Left ventricle myocardium inferior (tissue), 1 donor: Measurements from ENCODE around the gene C1orf226. TPM values are rescaled to one million over a fixed set of nuclear protein-coding genes. Genes with fewer than 3 reads are reported as not detected.
A peak's percentile ranks its signal among the peaks of the same experiment; 100 is the strongest.

ENCODE experiments used
- DNase-seq: peaks from one replicate; pipeline ENCODE4 v3.0.0-alpha.2; 2020
- H3K27ac ChIP-seq: fragments of 200-600 bp; replicated peaks from 2 replicates; pipeline ENCODE4 v1.8.0; 2021
- H3K27me3 ChIP-seq: fragments of 200-600 bp; 2 replicates; pipeline ENCODE4 v1.8.0; 2021; ENCODE audit warnings: low read depth
- H3K36me3 ChIP-seq: fragments of 200-600 bp; 2 replicates; pipeline ENCODE4 v1.8.0; 2021
- H3K4me1 ChIP-seq: fragments of 200-600 bp; 2 replicates; pipeline ENCODE4 v1.8.0; 2021
- H3K4me3 ChIP-seq: fragments of 200-600 bp; 2 replicates; pipeline ENCODE4 v1.8.0; 2021; ENCODE audit warnings: mild to moderate bottlenecking, moderate library complexity
- H3K9me3 ChIP-seq: fragments of 200-600 bp; replicated peaks from 2 replicates; pipeline ENCODE4 v1.8.0; 2021
- CTCF ChIP-seq: fragments of 200-600 bp; IDR thresholded peaks from 2 replicates; pipeline ENCODE4 v1.8.0; 2021; ENCODE audit warnings: antibody characterized with exemption, mild to moderate bottlenecking, borderline replicate concordance
- intact Hi-C: fragments of 100-400 bp; cut with micrococcal nuclease; formaldehyde crosslinking; loops from one replicate; pipeline ENCODE4 v1.11.0; 2022
- total RNA-seq: library from RNA; stranded (reverse); fragmentation: NEBNext Ultra II Directional; extraction: Animal tissue kit (Norgen Biotek cat#: 25700); gene quantifications from one replicate; pipeline ENCODE4 v1.2.1, GENCODE V29; 2021
- donor health status: DM: no; HTN: yes; CAD: no; lungs with severe emphysema.

Gene C1orf226
- total RNA-seq, 1 donor from 2014 or later = 8.7 TPM

- H3K36me3 ChIP-seq = no peaks in the 10 kb centered on the region
- H3K27me3 ChIP-seq = no peaks in the 10 kb centered on the region
- H3K27ac ChIP-seq = no peak overlapping the region
- TF ChIP-seq CTCF = no peak
- intact Hi-C loops = no loop called here
- H3K4me1 ChIP-seq = peaks cover 6% of the 10 kb centered on the region
- H3K4me3 ChIP-seq = no peak overlapping the region
- no peaks in the 10 kb centered on the region for H3K9me3 ChIP-seq
- no peak for DNase-seq
These were observed 27.8 kb upstream of the C1orf226 start for GRCh38 chr1:162353702-162354101.

GRCh38 chr1:162357681-162358266 lies 23.8 kb upstream of the C1orf226 start:
- intact Hi-C loops = no loop called here
- Histone ChIP-seq H3K9me3 (no peaks in the 10 kb centered on the region), H3K27me3 (no peaks in the 10 kb centered on the region), H3K36me3 (no peaks in the 10 kb centered on the region), H3K27ac (no peak overlapping the region), H3K4me3 (no peak overlapping the region), H3K4me1 (no peaks in the 10 kb centered on the region)
- peak; percentile 45 for TF ChIP-seq CTCF
- DNase-seq = no peak

GRCh38 chr1:162358928-162359327 lies 22.6 kb upstream of the C1orf226 start:
- H3K27me3 ChIP-seq = no peaks in the 10 kb centered on the region
- H3K4me3 ChIP-seq = no peak overlapping the region
- no peaks in the 10 kb centered on the region for H3K9me3 ChIP-seq
- no peaks in the 10 kb centered on the region for H3K36me3 ChIP-seq
- no peak for TF ChIP-seq CTCF
- intact Hi-C loops = no loop called here
- no peak overlapping the region for H3K27ac ChIP-seq
- DNase-seq = no peak
- no peaks in the 10 kb centered on the region for H3K4me1 ChIP-seq

GRCh38 chr1:162359523-162360236 lies 21.8 kb upstream of the C1orf226 start:
- DNase-seq = no peak
- Histone ChIP-seq H3K4me3 (no peak overlapping the region), H3K27ac (no peak overlapping the region), H3K9me3 (no peaks in the 10 kb centered on the region), H3K27me3 (no peaks in the 10 kb centered on the region), H3K36me3 (no peaks in the 10 kb centered on the region), H3K4me1 (no peaks in the 10 kb centered on the region)
- intact Hi-C loops = no loop called here
- no peak for TF ChIP-seq CTCF

- no peak overlapping the region for H3K4me3 ChIP-seq
- no peaks in the 10 kb centered on the region for H3K4me1 ChIP-seq
- H3K9me3 ChIP-seq = no peaks in the 10 kb centered on the region
- H3K36me3 ChIP-seq = no peaks in the 10 kb centered on the region
- H3K27ac ChIP-seq = no peak overlapping the region
- TF ChIP-seq CTCF = no peak
- intact Hi-C loops = no loop called here
- no peaks in the 10 kb centered on the region for H3K27me3 ChIP-seq
- no peak for DNase-seq
These were observed 21.2 kb upstream of the C1orf226 start for GRCh38 chr1:162360237-162360873.
